ENCODE data around the gene LGALS4. TPM values are rescaled to one million over a fixed set of nuclear protein-coding genes. Genes with fewer than 3 reads are reported as not detected.
"Not testable (repeated sequence)": the region's sequence is repeated elsewhere in the genome, so short reads cannot be mapped to it uniquely, and the experiment has no call there.

The LGALS4 gene, protein sequence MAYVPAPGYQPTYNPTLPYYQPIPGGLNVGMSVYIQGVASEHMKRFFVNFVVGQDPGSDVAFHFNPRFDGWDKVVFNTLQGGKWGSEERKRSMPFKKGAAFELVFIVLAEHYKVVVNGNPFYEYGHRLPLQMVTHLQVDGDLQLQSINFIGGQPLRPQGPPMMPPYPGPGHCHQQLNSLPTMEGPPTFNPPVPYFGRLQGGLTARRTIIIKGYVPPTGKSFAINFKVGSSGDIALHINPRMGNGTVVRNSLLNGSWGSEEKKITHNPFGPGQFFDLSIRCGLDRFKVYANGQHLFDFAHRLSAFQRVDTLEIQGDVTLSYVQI
- total RNA-seq = 0.54 TPM
- long read RNA-seq = 0 reads

DNA sequence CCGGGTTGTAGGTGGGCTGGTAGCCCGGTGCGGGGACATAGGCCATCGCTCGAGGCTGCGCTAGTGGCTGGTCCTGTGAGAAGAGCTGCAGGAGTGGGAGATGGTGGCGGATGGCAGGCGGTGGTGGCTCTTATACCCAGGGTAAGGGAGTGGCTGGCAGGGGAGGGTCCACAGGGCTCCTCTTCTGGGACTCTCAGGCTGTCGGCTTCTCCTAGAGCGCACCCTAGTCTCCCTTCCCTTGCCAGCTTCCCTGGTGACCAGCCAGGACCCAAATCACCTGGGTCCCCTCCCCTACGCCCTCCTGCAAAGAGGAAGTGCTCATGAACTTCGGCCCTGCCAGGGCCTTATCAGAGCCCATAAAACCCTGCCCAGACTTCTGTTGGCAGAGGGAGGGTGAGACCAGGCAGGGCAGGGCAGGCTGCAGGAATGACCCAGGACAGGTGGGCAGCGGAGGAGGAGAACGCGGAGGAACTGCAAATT lies at the start of gene LGALS4:
Gene LGALS4 (minus strand): TSS at position 105 of the 480 bp plus-strand sequence. CDS start 59 bp downstream, at position 46.
- intact Hi-C loops (cut with DNase I) = no loop called here
- DNase-seq (ENCODE audit: low spot score) = no peak

DNA sequence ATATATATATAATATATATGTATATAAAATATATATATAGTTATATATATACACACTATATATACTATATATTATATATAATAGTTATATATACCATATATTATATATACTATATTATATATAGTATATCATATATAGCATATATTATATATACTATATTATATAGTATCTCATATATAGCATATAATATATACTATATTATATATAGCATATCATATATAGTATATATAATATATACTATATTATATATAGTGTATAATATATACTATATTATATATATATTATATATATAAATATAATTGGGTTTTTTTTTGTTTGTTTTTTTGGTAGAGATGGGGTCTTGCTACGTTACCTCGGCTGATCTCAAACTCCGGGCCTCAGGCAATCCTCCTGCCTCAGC lies 48.6 kb upstream of the LGALS4 start:
- intact Hi-C loops (cut with DNase I) = no loop called here
- DNase-seq (ENCODE audit: low spot score) = no peak

- intact Hi-C loops (cut with DNase I); DNase-seq (ENCODE audit: low spot score): not testable (repeated sequence)
Measured at GRCh38 chr19:38859631-38860204, 47.0 kb upstream of the LGALS4 start.

GRCh38 chr19:38856813-38857212 lies 44.1 kb upstream of the LGALS4 start:
- intact Hi-C loops (cut with DNase I) = no loop called here
- DNase-seq (ENCODE audit: low spot score) = no peak

GRCh38 chr19:38855751-38856150 lies 43.0 kb upstream of the LGALS4 start:
- intact Hi-C loops (cut with DNase I); DNase-seq (ENCODE audit: low spot score): not testable (repeated sequence)

DNA sequence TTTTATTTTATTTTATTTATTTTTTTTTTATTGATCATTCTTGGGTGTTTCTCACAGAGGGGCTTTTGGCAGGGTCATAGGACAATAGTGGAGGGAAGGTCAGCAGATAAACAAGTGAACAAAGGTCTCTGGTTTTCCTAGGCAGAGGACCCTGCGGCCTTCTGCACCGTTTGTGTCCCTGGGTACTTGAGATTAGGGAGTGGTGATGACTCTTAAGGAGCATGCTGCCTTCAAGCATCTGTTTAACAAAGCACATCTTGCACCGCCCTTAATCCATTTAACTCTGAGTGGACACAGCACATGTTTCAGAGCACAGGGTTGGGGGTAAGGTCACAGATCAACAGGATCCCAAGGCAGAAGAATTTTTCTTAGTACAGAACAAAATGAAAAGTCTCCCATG lies 42.2 kb upstream of the LGALS4 start:
- intact Hi-C loops (cut with DNase I) = loop anchor here (5.0 kb wide), 3 partner anchors 42 to 238 kb away; partner anchors contain the start of genes ACTN4, EIF3K, MAP4K1 and NFKBIB
- not testable (repeated sequence) for DNase-seq (ENCODE audit: low spot score)

DNA sequence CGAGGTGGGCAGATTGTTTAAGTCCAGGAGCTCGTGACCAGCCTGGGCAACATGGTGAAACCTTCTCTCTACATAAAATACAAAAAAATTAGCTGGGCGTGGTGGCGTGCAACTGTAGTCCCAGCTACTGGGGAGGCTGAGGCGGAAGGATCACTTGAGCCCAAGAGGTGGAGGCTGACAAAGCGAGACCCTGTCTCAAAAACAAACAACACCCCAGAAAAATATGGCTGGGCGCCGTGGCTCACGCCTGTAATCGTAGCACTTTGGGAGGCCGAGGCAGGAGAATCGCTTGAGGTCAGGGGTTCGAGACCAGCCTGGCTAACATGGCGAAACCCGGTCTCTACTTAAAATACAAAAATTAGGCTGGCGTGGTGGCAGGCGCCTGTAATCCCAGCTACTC lies 40.5 kb upstream of the LGALS4 start:
- no peak for DNase-seq (ENCODE audit: low spot score)
- intact Hi-C loops (cut with DNase I) = loop anchor here (5.0 kb wide), 3 partner anchors 44 to 236 kb away; partner anchors contain the start of genes ACTN4, EIF3K, MAP4K1 and NFKBIB

GRCh38 chr19:38852231-38853044 lies 39.7 kb upstream of the LGALS4 start:
- intact Hi-C loops (cut with DNase I) = loop anchor here (5.0 kb wide), 3 partner anchors 45 to 235 kb away; partner anchors contain the start of genes ACTN4, EIF3K, MAP4K1 and NFKBIB

GRCh38 chr19:38851622-38852230 lies 39.0 kb upstream of the LGALS4 start:
- peak; percentile 98 for DNase-seq (ENCODE audit: low spot score)
- intact Hi-C loops (cut with DNase I) = loop anchor here (5.0 kb wide), 3 partner anchors 46 to 234 kb away; partner anchors contain the start of genes ACTN4, EIF3K, MAP4K1 and NFKBIB

More at GRCh38 chr19:38852231-38853044, 39.7 kb upstream of the LGALS4 start:
- DNase-seq (ENCODE audit: low spot score) = peak; percentile 83

DNA sequence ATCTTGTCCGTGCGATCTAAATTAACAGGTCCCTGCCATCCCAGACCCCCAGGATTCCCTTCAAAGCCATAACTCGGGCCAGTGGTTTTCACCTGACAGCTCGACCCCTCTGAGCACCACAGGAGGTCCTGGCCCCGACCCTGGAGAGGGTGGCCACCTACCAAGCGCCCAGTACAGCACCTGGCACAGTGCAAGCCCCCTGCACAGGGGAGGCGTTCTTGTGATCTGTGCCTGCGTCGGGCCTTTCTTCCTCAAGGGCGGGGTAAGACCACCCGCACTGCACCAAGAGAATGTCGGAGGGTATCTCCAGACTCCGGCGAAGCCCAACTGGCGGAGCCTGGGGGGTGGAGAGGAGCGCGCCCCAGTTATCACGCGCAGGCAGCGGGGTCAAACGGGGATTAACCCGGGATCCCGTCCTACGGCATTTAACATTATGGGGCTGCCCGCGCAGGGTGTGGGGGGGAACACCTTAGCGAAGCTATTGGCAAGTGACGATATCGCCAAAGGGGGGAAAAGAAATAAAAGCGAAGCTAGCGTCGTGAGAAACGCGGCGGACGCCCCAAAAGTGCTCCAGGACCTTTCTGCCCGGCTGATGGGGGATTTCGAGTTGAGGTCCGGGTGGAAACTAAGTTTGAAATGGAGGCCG lies 38.4 kb upstream of the LGALS4 start:
- no peak for DNase-seq (ENCODE audit: low spot score)

GRCh38 chr19:38850436-38850975 lies 37.8 kb upstream of the LGALS4 start:
- intact Hi-C loops (cut with DNase I) = loop anchor here (5.0 kb wide), 3 partner anchors 47 to 233 kb away; partner anchors contain the start of genes ACTN4, EIF3K, MAP4K1 and NFKBIB
- DNase-seq (ENCODE audit: low spot score) = peak; percentile 99

More for the DNA sequence above, 38.4 kb upstream of the LGALS4 start:
- intact Hi-C loops (cut with DNase I) = loop anchor here (5.0 kb wide), 3 partner anchors 46 to 234 kb away; partner anchors contain the start of genes ACTN4, EIF3K, MAP4K1 and NFKBIB

GRCh38 chr19:38849860-38850435 lies 37.2 kb upstream of the LGALS4 start, which contains the start of gene HNRNPL:
HNRNPL (minus strand) TSS chr19:38849986; CDS start chr19:38849966, 20 bp downstream.
- intact Hi-C loops (cut with DNase I) = loop anchor here (2.0 to 5.0 kb wide), 4 partner anchors 19 to 233 kb away; partner anchors contain the start of genes ACTN4, ECH1, EIF3K and MAP4K1
- DNase-seq (ENCODE audit: low spot score) = peak; percentile 100

DNA sequence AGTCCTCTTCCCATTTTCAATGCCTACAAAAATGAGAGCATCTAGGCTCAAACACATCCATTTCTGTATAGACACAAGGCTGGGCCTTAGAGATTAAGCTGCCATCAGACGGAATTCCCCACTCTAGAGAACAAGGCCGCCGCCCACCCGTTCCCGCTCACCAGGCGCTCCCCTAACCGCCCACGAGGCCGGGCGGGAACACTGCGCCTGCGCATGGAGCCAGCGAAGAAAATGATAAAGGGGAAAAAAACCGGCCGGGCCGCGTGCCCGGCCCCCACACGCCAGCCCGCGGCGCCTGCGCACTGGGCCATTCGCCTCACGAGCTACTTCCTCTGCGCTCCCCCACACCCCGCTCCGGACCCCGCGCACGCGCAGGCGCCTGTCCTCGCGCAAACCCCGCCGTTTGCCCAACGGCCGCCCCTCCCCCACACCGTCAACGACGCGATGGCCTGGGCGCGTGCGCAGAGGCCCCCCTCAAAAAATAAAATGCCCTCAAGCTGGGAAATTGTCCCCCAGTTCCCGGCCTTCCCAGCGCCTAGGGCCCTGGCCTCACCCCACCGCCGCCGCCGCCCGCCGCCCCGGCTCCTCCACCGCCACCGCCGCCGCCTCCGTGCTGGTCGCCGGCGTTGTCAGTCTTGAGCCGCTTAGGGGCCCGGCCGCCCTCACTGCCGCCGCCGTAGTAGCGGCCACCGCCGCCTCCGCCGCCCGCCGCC lies 36.6 kb upstream of the LGALS4 start:
- peak; percentile 97 for DNase-seq (ENCODE audit: low spot score)
- intact Hi-C loops (cut with DNase I) = loop anchor here (2.0 kb wide), 1 partner anchor 19 kb away; the partner anchor contains the start of gene ECH1

GRCh38 chr19:38848299-38849146 lies 35.8 kb upstream of the LGALS4 start:
- no peak for DNase-seq (ENCODE audit: low spot score)
- intact Hi-C loops (cut with DNase I) = loop anchor here (2.0 kb wide), 1 partner anchor 18 kb away; the partner anchor contains the start of gene ECH1

- intact Hi-C loops (cut with DNase I) = no loop called here
- DNase-seq (ENCODE audit: low spot score) = no peak
Measured at GRCh38 chr19:38846097-38846496, 33.4 kb upstream of the LGALS4 start.

All from cardiac septum (tissue), 1 donor.